ENCODE measurements around the gene NUP210L. TPM values are rescaled to one million over a fixed set of nuclear protein-coding genes. Genes with fewer than 3 reads are reported as not detected.
A peak's percentile ranks its signal among the peaks of the same experiment; 100 is the strongest.

Gene NUP210L
- total and polyA plus RNA-seq, 2 of the 13 experiments (the other 11 are each of a cell fraction or from before 2014, with no cell fraction given): not detected

- peak; percentile 86 for TF ChIP-seq GABPB1 (CRISPR knock-in tag; IDR thresholded peaks at IDR 0.05)
- TF ChIP-seq BRD4 (CRISPR knock-in tag; IDR thresholded peaks at IDR 0.05): 0 out of 2 replicates have a peak, but pooled peaks have one; percentile 42
- TF ChIP-seq CHCHD3 (CRISPR knock-in tag; IDR thresholded peaks at IDR 0.05): peak; percentile 95
- TF ChIP-seq ZBTB8A (CRISPR knock-in tag; IDR thresholded peaks at IDR 0.05; ENCODE audit: borderline replicate concordance, low read depth): no peak
- TF ChIP-seq RARG (CRISPR knock-in tag; IDR thresholded peaks at IDR 0.05; ENCODE audit: low read depth): no peak
- peak; percentile 86; the same call in 1 of the 2 replicates for TF ChIP-seq KDM3A (CRISPR knock-in tag; IDR thresholded peaks at IDR 0.05; ENCODE audit: low read depth)
- TF ChIP-seq ZNF678 (CRISPR knock-in tag; IDR thresholded peaks at IDR 0.05): 0 out of 2 replicates have a peak, but pooled peaks have one; percentile 76
- TF ChIP-seq SNRNP70 (IDR thresholded peaks at IDR 0.05; ENCODE audit: low read depth, low read length): no peak
- TF ChIP-seq ZNF263 (CRISPR knock-in tag; IDR thresholded peaks at IDR 0.05): 0 out of 2 replicates have a peak, but pooled peaks have one; percentile 23
- TF ChIP-seq NR2F2 (IDR thresholded peaks at IDR 0.05; ENCODE audit: borderline replicate concordance, low read depth): no peak
- TF ChIP-seq BCL6 (CRISPR knock-in tag; IDR thresholded peaks at IDR 0.05): peak; percentile 10; the same call in 1 of the 2 replicates
- peak; percentile 16 for TF ChIP-seq MXD4 (CRISPR knock-in tag; IDR thresholded peaks at IDR 0.05)
- no peak for TF ChIP-seq SKI (IDR thresholded peaks at IDR 0.05; ENCODE audit: partially characterized antibody)
- TF ChIP-seq ZNF569 (CRISPR knock-in tag; IDR thresholded peaks at IDR 0.05; ENCODE audit: borderline replicate concordance): no peak
- no peak; the same call in 1 of the 2 replicates for TF ChIP-seq ZHX1 (CRISPR knock-in tag; IDR thresholded peaks at IDR 0.05; ENCODE audit: low read depth)
- peak; percentile 48 for TF ChIP-seq FOXO1 (CRISPR knock-in tag; IDR thresholded peaks at IDR 0.05)
- peak; percentile 56; the same call in 1 of the 2 replicates for TF ChIP-seq ZNF274 (CRISPR knock-in tag; IDR thresholded peaks at IDR 0.05)
- TF ChIP-seq CREB3 (CRISPR knock-in tag; IDR thresholded peaks at IDR 0.05): no peak
- no peak for TF ChIP-seq ZNF512B (CRISPR knock-in tag; IDR thresholded peaks at IDR 0.05; ENCODE audit: borderline replicate concordance)
- no peak for TF ChIP-seq PLSCR1 (CRISPR knock-in tag; IDR thresholded peaks at IDR 0.05; ENCODE audit: borderline replicate concordance)
- TF ChIP-seq ARNT (IDR thresholded peaks at IDR 0.05): no peak
- TF ChIP-seq LCORL (IDR thresholded peaks at IDR 0.05): no peak
- no peak for TF ChIP-seq LCORL (CRISPR knock-in tag; IDR thresholded peaks at IDR 0.05)
These were observed 177.3 kb downstream of the NUP210L start, which contains the start of gene JTB (continued) for GRCh38 chr1:153977250-153978240.

Data from HepG2 (cell line).